ENCODE data around the gene STAT5A. TPM values are rescaled to one million over a fixed set of nuclear protein-coding genes. Genes with fewer than 3 reads are reported as not detected.
"Not testable (repeated sequence)": the region's sequence is repeated elsewhere in the genome, so short reads cannot be mapped to it uniquely, and the experiment has no call there.

STAT5A gene
- 100 to 1,000 TPM; 141 to 150 TPM for total RNA-seq
- polyA plus RNA-seq (2013, experiment 1 of 2) = 74.0 TPM
- polyA plus RNA-seq (2013, experiment 2 of 2) = 82.3 TPM
- total RNA-seq = 153 to 1,264 (median 281) reads per million in 172 experiments

DNA sequence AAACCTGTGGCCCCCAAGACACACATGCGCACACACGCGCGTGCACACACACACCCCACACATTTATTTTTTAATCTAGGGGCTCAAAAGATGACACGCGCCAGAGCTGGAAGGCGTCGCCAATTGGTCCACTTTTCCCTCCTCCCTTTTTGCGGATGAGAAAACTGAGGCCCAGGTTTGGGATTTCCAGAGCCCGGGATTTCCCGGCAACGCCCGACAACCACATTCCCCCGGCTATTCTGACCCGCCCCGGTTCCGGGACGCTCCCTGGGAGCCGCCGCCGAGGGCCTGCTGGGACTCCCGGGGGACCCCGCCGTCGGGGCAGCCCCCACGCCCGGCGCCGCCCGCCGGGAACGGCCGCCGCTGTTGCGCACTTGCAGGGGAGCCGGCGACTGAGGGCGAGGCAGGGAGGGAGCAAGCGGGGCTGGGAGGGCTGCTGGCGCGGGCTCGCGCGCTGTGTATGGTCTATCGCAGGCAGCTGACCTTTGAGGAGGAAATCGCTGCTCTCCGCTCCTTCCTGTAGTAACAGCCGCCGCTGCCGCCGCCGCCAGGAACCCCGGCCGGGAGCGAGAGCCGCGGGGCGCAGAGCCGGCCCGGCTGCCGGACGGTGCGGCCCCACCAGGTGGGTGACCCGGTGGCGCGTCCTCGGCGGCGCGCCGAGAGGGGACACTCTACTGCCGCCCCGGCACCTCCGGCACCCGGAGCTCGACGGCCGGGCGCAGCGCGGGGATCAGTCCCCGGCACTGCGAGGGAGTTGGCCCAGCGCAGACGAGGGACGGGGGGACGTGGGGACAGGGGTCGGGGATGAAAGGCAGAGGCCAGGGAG, at the start of gene STAT5A:
TSS of gene STAT5A (plus strand) at position 522 of the 826 bp plus-strand sequence. CDS start 914 bp downstream, outside the sequence.
- Mint-ChIP-seq H3K4me3 (peak within 1 kb of the TSS; percentile 92), H3K27me3 (no peaks in the 10 kb centered on the region), H3K36me3 (ENCODE audit: low read depth) (peaks cover 42% of the 10 kb centered on the region), H3K27ac (peak within 1 kb of the TSS; percentile 95), H3K9me3 (no peaks in the 10 kb centered on the region), H3K4me1 (ENCODE audit: low read depth) (peaks cover 51% of the 10 kb centered on the region)
- Histone ChIP-seq H3K9me3 (ENCODE audit: control insufficient read depth in 1 of 2, insufficient read depth in 1 of 2, low read length in 2 of 2) (no peaks in the 10 kb centered on the region), H3K27ac (ENCODE audit: low read depth in 1 of 2, low read length in 2 of 2) (peak within 1 kb of the TSS; percentile 87 to 89), H3K27me3 (ENCODE audit: control insufficient read depth in 1 of 2, insufficient read depth in 2 of 2, low read length in 2 of 2) (no peaks in the 10 kb centered on the region), H3K4me3 (ENCODE audit: low read length) (peak within 1 kb of the TSS; percentile 86), H3K4me1 (ENCODE audit: insufficient read depth, low read length) (peaks cover 61% of the 10 kb centered on the region), H3K36me3 (ENCODE audit: insufficient read depth, low read length) (peaks cover 19% of the 10 kb centered on the region)
- peak; percentile 81 for ATAC-seq (ENCODE audit: poor library complexity)
- ChIA-PET CTCF (interaction anchor here (0.7 to 3.0 kb wide), 9 partner anchors 11 to 66 kb away, joined by 3 to 20 read pairs (median 4); no protein-coding TSS in a partner anchor), POLR2A (interaction anchor here (0.8 to 6.6 kb wide), 17 partner anchors 12 to 320 kb away, joined by 3 to 137 read pairs (median 5); partner anchors contain the start of genes DNAJC7, GHDC, KCNH4 and NAGLU)
- TF ChIP-seq, protein P1, sequence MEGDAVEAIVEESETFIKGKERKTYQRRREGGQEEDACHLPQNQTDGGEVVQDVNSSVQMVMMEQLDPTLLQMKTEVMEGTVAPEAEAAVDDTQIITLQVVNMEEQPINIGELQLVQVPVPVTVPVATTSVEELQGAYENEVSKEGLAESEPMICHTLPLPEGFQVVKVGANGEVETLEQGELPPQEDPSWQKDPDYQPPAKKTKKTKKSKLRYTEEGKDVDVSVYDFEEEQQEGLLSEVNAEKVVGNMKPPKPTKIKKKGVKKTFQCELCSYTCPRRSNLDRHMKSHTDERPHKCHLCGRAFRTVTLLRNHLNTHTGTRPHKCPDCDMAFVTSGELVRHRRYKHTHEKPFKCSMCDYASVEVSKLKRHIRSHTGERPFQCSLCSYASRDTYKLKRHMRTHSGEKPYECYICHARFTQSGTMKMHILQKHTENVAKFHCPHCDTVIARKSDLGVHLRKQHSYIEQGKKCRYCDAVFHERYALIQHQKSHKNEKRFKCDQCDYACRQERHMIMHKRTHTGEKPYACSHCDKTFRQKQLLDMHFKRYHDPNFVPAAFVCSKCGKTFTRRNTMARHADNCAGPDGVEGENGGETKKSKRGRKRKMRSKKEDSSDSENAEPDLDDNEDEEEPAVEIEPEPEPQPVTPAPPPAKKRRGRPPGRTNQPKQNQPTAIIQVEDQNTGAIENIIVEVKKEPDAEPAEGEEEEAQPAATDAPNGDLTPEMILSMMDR (IDR thresholded peaks at IDR 0.05) = no peak
- intact Hi-C loops (cut with DNase I, micrococcal nuclease) = loop anchor here (1.0 to 2.0 kb wide), 5 partner anchors 11 to 66 kb away; no protein-coding TSS in a partner anchor
- peak; percentile 60 to 92 (median 76) for DNase-seq

DNA sequence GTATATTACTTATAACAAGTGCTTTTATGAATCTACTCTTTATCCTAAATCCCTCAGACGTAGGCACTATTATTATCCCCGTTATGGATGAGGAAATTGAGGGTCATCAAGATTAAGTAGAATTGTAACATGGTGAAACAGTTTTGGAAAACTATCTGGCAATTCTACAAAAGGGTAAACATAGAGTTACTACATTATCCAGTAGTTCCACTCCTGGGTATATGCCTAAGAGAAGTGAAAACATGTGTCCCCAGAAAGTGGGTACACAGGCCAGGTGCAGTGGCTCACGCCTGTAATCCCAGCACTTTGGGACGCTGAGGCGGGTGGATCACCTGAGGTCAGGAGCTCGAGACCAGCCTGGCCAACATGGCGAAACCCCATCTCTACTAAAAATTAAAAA, 48.7 kb upstream of the STAT5A start:
- H3K4me3 Mint-ChIP-seq; intact Hi-C loops (cut with DNase I, micrococcal nuclease): not testable (repeated sequence)

DNA sequence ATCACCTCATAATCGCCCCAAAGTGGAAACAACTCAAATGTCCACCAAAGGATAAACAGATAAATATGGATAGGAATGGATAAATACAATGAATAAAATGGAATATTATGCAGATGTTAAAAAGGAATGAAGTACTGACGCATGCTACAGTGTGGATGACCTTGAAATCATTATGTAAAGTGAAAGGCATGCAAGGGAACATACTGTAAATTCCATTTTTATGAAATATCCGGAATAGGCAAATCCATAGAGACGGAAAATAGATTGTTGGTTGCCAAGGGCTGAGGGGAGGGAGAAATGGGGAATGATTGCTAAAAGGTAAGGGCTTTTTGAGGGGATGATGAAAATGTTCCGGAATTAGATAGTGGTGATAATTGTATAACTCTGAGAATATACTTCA, 48.1 kb upstream of the STAT5A start:
- no peak for DNase-seq
- TF ChIP-seq, protein P1 (IDR thresholded peaks at IDR 0.05) = no peak
- no peak overlapping the region for H3K4me3 Mint-ChIP-seq
- ATAC-seq (ENCODE audit: poor library complexity) = no peak
- peak overlapping the region; percentile 60 for H3K27ac Mint-ChIP-seq
- peaks cover 55% of the 10 kb centered on the region for H3K4me1 Mint-ChIP-seq (ENCODE audit: low read depth)
- intact Hi-C loops (cut with DNase I, micrococcal nuclease) = no loop called here
- Histone ChIP-seq H3K4me3 (ENCODE audit: low read length) (no peak overlapping the region), H3K27ac (ENCODE audit: low read depth in 1 of 2, low read length in 2 of 2) (peak overlapping the region in 1 of 2 donors; percentile 13), H3K36me3 (ENCODE audit: insufficient read depth, low read length) (peaks cover 7% of the 10 kb centered on the region), H3K4me1 (ENCODE audit: insufficient read depth, low read length) (peaks cover 30% of the 10 kb centered on the region), H3K27me3 (ENCODE audit: control insufficient read depth in 1 of 2, insufficient read depth in 2 of 2, low read length in 2 of 2) (no peaks in the 10 kb centered on the region), H3K9me3 (ENCODE audit: control insufficient read depth in 1 of 2, insufficient read depth in 1 of 2, low read length in 2 of 2) (no peaks in the 10 kb centered on the region)
- ChIA-PET CTCF (interaction anchor here (1.1 to 1.6 kb wide), 2 partner anchors 18 to 35 kb away, joined by 3 to 5 read pairs; no protein-coding TSS in a partner anchor), POLR2A (interaction anchor here (1.0 to 1.7 kb wide), 3 partner anchors 9 to 34 kb away, joined by 3 to 4 read pairs (median 3); no protein-coding TSS in a partner anchor)
- peaks cover 6% of the 10 kb centered on the region for H3K36me3 Mint-ChIP-seq (ENCODE audit: low read depth)
- H3K9me3 Mint-ChIP-seq = no peaks in the 10 kb centered on the region
- H3K27me3 Mint-ChIP-seq = no peaks in the 10 kb centered on the region

More for the DNA sequence above, 48.7 kb upstream of the STAT5A start:
- not testable (repeated sequence) for H3K27ac Mint-ChIP-seq; H3K27me3 ChIP-seq (ENCODE audit: control insufficient read depth in 1 of 2, insufficient read depth in 2 of 2, low read length in 2 of 2); H3K4me3 ChIP-seq (ENCODE audit: low read length); H3K9me3 ChIP-seq (ENCODE audit: control insufficient read depth in 1 of 2, insufficient read depth in 1 of 2, low read length in 2 of 2); DNase-seq; ATAC-seq (ENCODE audit: poor library complexity); H3K36me3 ChIP-seq (ENCODE audit: insufficient read depth, low read length); H3K27me3 Mint-ChIP-seq; H3K9me3 Mint-ChIP-seq; H3K27ac ChIP-seq (ENCODE audit: low read depth in 1 of 2, low read length in 2 of 2)
- CTCF ChIA-PET = interaction anchor here (1.6 to 1.7 kb wide), 2 partner anchors 17 to 47 kb away, joined by 3 to 5 read pairs; no protein-coding TSS in a partner anchor
- POLR2A ChIA-PET = interaction anchor here (1.1 to 1.7 kb wide), 2 partner anchors 13 to 35 kb away, joined by 3 to 4 read pairs; no protein-coding TSS in a partner anchor
- H3K36me3 Mint-ChIP-seq (ENCODE audit: low read depth) = peaks cover 11% of the 10 kb centered on the region
- peaks cover 31% of the 10 kb centered on the region for H3K4me1 ChIP-seq (ENCODE audit: insufficient read depth, low read length)
- peaks cover 60% of the 10 kb centered on the region for H3K4me1 Mint-ChIP-seq (ENCODE audit: low read depth)

DNA sequence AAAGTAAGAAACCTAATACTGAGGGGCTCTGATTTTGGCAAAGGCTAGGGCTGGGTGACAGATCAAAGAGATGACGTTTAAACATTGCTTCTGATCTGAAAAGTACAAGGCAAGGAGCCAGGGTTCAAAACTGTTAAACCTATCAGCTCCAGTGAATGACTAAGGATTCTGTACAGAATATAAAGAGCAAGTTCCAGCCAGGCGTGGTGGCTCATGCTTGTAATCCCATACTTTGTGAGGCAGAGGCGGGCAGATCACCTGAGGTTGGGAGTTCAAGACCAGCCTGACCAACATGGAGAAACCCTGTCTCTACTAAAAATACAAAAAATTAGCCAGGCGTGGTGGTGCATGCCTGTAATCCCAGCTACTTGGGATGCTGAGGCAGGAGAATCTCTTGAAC, 47.4 kb upstream of the STAT5A start:
- ChIA-PET POLR2A (interaction anchor here (1.0 to 1.7 kb wide), 2 partner anchors 8 to 12 kb away, joined by 3 to 4 read pairs; no protein-coding TSS in a partner anchor), CTCF (interaction anchor here (0.7 to 1.1 kb wide), 2 partner anchors 19 to 35 kb away, joined by 3 read pairs; no protein-coding TSS in a partner anchor)
- H3K9me3 Mint-ChIP-seq; H3K9me3 ChIP-seq (ENCODE audit: control insufficient read depth in 1 of 2, insufficient read depth in 1 of 2, low read length in 2 of 2); H3K4me3 Mint-ChIP-seq; H3K27ac ChIP-seq (ENCODE audit: low read depth in 1 of 2, low read length in 2 of 2); H3K27me3 Mint-ChIP-seq; H3K4me3 ChIP-seq (ENCODE audit: low read length); H3K36me3 ChIP-seq (ENCODE audit: insufficient read depth, low read length); intact Hi-C loops (cut with DNase I, micrococcal nuclease); ATAC-seq (ENCODE audit: poor library complexity); DNase-seq; H3K27me3 ChIP-seq (ENCODE audit: control insufficient read depth in 1 of 2, insufficient read depth in 2 of 2, low read length in 2 of 2); H3K36me3 Mint-ChIP-seq (ENCODE audit: low read depth): not testable (repeated sequence)
- Mint-ChIP-seq H3K4me1 (ENCODE audit: low read depth) (peaks cover 55% of the 10 kb centered on the region), H3K27ac (peak overlapping the region; percentile 60)
- H3K4me1 ChIP-seq (ENCODE audit: insufficient read depth, low read length) = peaks cover 33% of the 10 kb centered on the region

All from CD4-positive, alpha-beta T cell (primary cell).